Measurements from ENCODE around the gene NUP93.

- no peak for TF ChIP-seq CTCF (IDR thresholded peaks at IDR 0.05 in 4 of 5, conservative IDR thresholded peaks at IDR 0.05 in 1 of 5)
- no peak for TF ChIP-seq POLR2A (IDR thresholded peaks at IDR 0.05)
These were observed 150.2 kb downstream of the NUP93 start for GRCh38 chr16:56880176-56880575.
